K562 treated with DMSO at 1 percent for 48 hours (cell line): ENCODE results near the gene KLHL4. TPM values are rescaled to one million over a fixed set of nuclear protein-coding genes. Genes with fewer than 3 reads are reported as not detected.

Experiments used
- total RNA-seq: library from RNA; unstranded; fragments of 300-600 nt; gene quantifications from 2 replicates; pipeline ENCODE4 v1.2.3, GENCODE V29; 2022; ENCODE audit warnings: low replicate concordance; ENCODE audit errors: extremely low read depth

KLHL4 gene, protein sequence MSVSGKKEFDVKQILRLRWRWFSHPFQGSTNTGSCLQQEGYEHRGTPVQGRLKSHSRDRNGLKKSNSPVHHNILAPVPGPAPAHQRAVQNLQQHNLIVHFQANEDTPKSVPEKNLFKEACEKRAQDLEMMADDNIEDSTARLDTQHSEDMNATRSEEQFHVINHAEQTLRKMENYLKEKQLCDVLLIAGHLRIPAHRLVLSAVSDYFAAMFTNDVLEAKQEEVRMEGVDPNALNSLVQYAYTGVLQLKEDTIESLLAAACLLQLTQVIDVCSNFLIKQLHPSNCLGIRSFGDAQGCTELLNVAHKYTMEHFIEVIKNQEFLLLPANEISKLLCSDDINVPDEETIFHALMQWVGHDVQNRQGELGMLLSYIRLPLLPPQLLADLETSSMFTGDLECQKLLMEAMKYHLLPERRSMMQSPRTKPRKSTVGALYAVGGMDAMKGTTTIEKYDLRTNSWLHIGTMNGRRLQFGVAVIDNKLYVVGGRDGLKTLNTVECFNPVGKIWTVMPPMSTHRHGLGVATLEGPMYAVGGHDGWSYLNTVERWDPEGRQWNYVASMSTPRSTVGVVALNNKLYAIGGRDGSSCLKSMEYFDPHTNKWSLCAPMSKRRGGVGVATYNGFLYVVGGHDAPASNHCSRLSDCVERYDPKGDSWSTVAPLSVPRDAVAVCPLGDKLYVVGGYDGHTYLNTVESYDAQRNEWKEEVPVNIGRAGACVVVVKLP
- total RNA-seq = not detected in 2 replicates

DNA sequence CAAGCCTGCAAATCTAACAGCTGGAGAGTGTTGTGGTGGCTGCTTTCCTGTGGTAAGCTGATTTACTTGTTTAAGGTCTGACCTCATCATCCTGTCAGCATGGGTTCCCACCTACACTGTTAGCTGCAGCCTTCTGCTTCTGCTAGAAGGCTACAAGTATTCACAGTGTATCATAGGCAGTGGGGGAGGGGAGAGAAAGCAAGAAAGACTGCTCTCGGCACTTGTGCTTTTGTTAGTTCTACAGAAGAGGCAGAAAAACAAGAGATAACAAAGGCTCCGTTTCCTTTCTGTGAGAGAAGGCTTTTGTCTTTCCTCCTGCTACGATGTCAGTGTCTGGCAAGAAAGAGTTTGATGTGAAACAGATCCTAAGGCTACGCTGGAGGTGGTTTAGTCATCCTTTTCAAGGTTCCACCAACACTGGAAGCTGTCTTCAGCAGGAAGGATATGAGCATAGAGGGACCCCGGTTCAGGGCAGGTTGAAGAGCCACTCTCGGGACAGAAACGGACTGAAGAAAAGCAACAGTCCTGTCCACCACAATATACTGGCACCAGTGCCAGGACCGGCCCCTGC lies at the start of gene KLHL4:
Gene KLHL4 (plus strand): TSS at position 232 of the 571 bp plus-strand sequence. CDS start 92 bp downstream, at position 324.

